Measurements from ENCODE around the gene TBC1D7.

Gene TBC1D7

DNA sequence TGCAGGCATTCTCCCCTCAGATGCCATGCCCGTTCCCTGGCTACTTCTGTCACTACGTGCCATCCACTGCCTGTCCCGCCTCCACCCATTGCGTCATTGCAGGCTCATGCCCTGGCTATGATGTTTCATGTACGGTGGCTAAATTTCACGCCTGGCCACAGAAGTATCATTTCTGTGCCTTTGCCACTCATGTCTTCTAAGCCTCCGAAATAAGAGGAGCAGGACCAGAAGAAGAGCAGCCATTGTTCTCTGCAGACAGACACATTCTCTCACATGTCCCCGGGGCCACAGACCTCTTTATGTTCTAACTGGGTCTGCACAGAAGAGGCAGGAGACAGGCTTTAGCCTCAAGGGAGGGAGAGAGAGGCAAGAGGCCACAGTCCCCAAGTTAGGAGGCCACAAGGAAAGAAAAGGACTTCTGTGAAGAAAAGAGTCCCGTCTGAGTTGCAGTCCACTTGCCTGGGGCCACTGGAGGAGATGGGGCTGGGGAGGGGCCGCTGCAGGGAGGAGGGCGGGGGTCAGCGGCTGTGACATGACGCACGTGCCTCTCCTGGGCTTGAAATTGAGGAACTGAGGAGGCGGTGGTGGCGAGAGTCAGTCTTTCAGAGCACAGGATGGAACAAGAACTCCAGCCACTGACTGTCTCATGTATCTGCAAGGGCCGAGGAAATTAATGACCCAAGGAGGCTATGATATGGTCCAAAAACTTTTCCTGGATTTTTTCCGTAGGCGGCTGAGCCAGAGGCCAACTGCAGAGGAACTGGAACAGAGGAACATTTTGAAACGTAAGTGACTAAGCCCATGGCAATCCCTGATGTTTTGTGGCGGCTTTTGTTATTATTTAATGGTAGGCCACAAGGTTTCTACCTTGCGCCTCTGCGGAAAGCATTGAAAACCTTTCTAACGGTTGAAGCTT is 55.9 kb downstream of the TBC1D7 start:
- DNase-seq (ENCODE audit: low spot score): no peak

DNA sequence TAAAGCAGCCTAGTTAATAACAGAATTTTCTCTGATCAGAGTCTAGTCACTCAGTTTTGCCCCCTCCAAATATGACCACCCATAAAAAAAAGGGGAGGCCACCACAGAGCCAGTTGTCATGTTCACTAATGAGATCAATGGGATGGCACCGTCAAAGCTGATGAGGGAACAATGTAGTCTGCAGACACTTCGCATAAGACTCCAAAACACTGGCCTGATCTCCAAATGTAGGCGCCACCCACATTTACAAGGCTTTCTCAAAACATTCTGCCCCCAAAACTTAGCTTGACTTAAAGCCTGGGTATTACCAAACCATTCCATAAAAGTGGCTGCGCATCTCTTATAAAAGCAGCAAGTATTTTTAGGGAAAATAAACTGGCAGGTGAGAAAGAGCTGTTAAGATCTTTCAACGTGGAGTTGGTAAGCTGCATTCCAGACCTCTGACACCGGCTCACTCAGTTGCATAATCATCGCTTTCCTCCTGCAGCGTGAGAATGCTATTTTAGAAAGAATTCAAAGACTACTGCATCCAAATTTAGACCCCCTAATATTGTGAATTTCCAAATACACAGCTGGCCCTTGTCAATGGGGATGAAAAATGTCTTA is 59.3 kb downstream of the TBC1D7 start:
- no peak for DNase-seq (ENCODE audit: low spot score)

DNA sequence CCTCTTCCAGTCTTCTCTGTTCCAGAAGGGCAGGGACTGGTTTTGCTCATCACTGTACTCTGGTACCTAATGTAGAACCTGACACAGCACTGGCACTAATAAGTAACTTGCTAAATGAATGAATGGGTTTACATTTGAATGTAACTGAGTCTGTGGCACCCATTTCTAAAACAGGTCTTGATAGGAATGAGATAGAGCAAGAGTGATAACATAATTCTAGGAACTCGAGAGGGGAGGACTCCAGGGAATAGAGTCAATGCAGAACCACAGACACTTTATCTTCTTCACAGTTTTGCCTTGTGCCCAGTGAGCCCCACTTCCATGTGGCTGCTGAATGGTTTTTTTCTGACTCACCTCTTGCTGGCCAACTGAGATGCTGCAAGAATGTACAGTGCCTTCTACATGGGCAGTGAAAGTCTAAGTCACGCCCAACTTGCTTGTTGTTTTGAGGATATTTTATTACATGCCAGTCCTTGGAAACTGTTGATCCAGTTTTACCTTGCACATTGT is 61.1 kb downstream of the TBC1D7 start:
- no peak for DNase-seq (ENCODE audit: low spot score)

DNA sequence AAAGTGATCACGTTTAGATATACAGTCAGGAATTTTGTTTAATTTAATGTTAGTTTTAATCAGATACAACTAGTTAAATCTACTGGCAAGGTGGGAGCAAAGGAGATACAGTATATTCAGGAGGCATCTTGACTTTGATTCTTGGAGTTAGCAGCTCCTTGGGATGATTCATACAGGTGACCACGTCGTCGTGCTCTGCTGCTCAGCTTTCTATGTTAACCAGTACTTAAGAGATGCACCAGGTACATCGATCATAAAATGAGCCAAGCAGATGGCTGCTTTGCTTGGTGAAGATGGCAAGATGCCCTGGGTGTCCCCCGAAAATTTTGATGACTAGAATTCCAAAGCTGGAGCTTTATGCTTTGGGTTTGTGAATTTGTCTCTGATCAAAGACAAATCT is 64.7 kb downstream of the TBC1D7 start:
- DNase-seq (ENCODE audit: low spot score): no peak

DNA sequence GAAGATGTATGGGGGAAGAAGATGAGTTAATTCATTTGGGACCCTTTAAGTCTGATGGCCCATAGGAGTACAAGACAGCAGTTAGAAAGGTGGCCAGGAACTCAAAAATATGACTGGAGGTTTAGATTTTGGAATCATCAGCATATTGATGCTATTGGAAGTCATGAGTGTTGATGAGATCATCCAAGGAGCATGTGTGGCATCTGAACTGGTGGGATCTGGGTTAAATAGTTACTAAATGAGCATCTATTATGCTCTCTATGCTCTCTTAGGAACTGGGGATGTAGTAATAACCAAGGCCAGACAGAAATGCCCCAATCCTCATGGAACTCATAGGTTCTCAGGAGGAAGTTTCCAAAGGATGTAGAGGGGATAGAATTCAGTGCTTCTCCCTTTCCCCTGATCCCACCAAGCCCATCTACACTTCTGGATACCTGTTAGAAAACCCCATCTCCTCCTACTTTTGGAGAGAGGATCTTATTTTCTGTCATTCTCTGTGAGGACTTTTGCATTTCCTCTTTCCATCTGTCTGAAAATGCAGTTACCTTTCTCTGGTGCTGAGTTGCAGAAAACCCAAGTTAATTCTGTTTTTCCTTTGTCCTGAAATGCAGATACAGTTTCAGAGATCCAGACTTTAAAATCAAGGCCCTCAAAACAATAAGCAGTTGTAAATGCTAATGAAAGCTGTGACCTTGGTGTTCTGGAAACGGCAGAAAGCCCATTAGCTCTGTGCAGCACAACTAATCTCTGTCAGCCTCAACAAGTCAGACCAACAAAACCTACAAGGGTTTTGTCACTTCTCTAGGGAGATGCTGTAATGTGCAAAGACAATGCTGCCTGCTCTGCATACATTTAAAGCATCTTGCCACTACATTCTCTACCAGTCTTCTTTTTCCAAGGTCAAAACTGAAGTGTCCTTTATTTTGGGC is 65.8 kb downstream of the TBC1D7 start:
- DNase-seq (ENCODE audit: low spot score): no peak

DNA sequence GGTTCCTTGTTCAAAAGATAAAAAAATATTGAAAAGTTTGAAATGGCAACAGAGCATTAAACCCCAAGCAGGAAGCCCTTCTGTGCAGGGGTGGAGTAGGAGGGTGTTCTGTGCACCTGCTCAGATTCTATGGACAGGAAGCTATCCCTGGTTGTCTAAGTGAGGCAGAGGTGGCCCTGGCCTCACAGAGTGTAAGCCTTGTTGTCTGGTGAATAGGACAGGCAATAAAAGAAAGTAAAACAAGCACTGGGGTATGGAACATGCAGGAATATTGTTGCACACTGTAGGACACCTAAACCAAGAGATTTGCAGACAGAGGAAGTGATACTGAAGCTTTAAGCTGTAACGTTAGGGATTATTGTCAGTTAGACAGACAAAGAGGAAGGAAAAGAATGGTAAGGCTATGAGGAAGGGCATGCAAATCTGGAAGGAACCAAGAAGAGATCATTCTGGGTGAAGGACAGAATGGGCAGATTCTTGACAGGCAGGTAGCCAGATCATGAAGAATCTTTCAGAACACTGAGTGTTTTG is 66.8 kb downstream of the TBC1D7 start:
- no peak for DNase-seq (ENCODE audit: low spot score)

DNA sequence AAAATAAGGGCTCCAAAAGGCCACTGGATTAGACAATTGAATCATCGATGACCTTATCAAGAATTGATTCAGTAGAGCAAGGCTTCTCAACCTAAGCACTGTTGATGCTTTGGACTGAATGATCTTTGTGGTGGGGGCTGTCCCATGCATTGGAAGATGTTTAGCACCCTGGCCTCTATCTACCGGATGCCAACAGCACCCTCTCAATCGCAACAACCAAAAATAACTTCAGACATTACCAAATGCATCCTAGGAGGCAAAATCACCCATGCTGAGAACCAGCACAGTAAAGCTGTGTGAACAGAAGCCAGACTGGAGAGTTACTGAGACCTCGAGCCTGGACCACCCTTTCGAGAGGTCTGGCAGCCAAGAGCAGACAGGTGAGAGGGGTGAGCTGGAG is 67.5 kb downstream of the TBC1D7 start:
- DNase-seq (ENCODE audit: low spot score): no peak

DNA sequence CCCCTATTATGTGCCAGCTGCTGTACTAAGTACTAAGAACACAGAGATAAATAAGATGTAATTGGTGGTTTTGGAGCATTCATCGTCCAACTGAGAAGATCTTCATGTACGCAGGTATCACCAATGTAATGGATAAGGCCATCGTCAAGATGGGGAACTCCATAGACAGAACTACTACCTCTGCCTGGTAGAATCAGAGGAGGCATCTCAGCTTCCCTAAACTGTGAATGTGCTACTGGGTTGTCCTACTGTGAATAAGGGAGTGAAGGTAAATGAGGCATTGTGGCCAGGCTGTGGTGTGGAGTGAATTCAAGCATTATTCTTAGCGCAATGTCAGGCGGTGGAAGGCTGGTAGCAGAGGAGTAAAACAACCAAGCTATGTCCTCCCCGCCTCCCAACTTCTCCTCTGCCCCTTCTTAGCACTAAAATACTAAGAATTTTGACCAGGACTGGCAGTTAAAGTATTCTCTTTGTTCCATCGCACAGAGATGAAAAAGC is 68.2 kb downstream of the TBC1D7 start:
- no peak for DNase-seq (ENCODE audit: low spot score)

DNA sequence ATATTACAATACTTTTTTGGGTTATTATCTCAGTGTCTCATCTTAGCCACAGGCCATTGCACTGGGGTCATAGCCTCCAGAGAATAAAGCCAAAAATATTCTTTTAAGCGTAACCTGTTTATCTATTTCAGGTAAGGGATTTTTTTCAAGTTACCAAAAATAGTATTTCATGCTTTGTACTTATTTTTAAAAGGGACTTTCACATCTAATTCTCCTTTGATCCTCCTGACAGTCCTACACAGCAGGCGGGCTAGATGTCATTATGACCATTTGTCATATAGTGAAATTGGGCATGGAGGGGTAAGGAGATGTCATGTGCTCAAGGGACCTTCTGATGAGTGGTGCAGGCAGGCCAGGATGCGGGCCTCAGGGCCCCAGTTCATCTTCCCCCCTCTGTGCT is 68.9 kb downstream of the TBC1D7 start:
- DNase-seq (ENCODE audit: low spot score): no peak

DNA sequence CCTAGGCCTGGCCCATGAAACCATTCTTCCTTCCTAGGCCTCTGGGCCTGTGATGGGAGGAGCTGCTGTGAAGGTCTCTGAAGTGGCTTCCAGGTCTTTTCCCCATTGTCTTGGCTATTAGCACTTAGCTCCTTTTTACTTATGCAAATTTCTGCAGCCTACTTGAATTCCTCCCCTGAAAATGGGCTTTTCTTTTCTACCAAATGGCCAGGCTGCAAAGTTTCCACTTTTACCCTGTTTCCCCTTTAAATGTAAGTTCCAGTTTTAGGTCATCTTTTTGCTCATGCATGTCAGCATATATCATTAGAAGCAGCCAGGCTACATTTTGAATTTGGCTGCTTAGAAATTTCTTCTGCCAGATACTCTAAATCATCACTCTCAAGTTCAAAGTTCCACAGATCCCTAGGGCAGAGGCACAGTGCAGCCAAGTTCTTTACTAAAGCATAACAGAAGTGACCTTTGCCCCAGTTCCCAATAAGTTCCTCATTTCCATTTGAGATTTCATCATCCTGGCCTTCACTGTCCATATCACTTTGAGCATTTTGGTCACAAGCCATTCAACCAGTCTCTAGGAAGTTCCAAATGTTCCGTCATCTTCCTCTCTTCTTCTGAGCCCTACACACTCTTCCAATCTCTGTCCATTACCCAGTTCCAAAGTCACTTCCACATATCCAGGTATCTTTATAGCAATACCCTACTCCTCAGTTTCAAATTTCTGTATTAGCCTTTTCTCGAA is 71.9 kb downstream of the TBC1D7 start:
- no peak for DNase-seq (ENCODE audit: low spot score)
